ENCODE measurements around the gene MBP. TPM values are rescaled to one million over a fixed set of nuclear protein-coding genes. Genes with fewer than 3 reads are reported as not detected.

Gene MBP
- polyA plus RNA-seq, 1 donor from 2014 or later: 3.3 TPM

DNA sequence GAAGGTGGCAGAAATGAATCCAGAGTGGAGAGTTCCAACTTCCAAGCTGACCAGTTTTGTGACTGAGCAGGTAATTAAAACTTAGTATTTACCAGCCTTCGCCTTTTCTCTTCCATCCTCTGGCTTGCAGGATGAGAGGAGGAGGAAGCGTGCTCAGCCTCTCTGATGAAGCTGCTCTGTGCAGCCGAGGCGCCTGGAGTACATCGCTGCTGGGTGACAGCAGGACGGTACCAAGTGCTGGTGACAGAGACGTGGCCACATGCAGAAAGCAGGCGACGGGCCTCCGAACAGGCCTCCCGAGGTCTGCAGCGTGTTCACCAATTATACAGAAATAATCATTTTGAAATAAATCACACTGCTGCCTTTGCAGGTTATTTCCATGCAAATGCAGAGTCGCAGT, 95.0 kb downstream of the MBP start:
- H3K4me2 ChIP-seq (ENCODE audit: low read length): no peak overlapping the region
- no peaks in the 10 kb centered on the region for H3K27me3 ChIP-seq (ENCODE audit: insufficient read depth, low read depth, low read length)
- H3K9me2 ChIP-seq (ENCODE audit: insufficient read depth, low read length): no peaks in the 10 kb centered on the region
- TF ChIP-seq TAF1 (IDR thresholded peaks at IDR 0.05; ENCODE audit: low read depth) (no peak), POLR2AphosphoS5 (IDR thresholded peaks at IDR 0.05) (no peak), CTCF (IDR thresholded peaks at IDR 0.05; ENCODE audit: poor library complexity, severe bottlenecking) (no peak), RAD21 (conservative IDR thresholded peaks at IDR 0.05) (no peak), SMC3 (conservative IDR thresholded peaks at IDR 0.05; ENCODE audit: poor library complexity) (no peak), MXI1 (conservative IDR thresholded peaks at IDR 0.05; ENCODE audit: poor library complexity, severe bottlenecking) (no peak), EP300 (conservative IDR thresholded peaks at IDR 0.05; ENCODE audit: poor library complexity, severe bottlenecking) (no peak), EZH2 (IDR thresholded peaks at IDR 0.05; ENCODE audit: borderline replicate concordance, insufficient read depth, low read length, poor library complexity, severe bottlenecking) (no peak)
- TF ChIP-seq, protein P1, sequence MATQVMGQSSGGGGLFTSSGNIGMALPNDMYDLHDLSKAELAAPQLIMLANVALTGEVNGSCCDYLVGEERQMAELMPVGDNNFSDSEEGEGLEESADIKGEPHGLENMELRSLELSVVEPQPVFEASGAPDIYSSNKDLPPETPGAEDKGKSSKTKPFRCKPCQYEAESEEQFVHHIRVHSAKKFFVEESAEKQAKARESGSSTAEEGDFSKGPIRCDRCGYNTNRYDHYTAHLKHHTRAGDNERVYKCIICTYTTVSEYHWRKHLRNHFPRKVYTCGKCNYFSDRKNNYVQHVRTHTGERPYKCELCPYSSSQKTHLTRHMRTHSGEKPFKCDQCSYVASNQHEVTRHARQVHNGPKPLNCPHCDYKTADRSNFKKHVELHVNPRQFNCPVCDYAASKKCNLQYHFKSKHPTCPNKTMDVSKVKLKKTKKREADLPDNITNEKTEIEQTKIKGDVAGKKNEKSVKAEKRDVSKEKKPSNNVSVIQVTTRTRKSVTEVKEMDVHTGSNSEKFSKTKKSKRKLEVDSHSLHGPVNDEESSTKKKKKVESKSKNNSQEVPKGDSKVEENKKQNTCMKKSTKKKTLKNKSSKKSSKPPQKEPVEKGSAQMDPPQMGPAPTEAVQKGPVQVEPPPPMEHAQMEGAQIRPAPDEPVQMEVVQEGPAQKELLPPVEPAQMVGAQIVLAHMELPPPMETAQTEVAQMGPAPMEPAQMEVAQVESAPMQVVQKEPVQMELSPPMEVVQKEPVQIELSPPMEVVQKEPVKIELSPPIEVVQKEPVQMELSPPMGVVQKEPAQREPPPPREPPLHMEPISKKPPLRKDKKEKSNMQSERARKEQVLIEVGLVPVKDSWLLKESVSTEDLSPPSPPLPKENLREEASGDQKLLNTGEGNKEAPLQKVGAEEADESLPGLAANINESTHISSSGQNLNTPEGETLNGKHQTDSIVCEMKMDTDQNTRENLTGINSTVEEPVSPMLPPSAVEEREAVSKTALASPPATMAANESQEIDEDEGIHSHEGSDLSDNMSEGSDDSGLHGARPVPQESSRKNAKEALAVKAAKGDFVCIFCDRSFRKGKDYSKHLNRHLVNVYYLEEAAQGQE (IDR thresholded peaks at IDR 0.05; ENCODE audit: borderline replicate concordance): no peak
- H3K4me3 ChIP-seq (ENCODE audit: low read length): no peak overlapping the region
- H3K27ac ChIP-seq (ENCODE audit: low read length): no peak overlapping the region
- no peak overlapping the region for H3K9ac ChIP-seq (ENCODE audit: low read length)
- no peaks in the 10 kb centered on the region for H3K79me2 ChIP-seq (replicated peaks; ENCODE audit: insufficient read depth, low read length)
- H3K9me3 ChIP-seq (ENCODE audit: low read length): no peaks in the 10 kb centered on the region
- H3F3A ChIP-seq (ENCODE audit: insufficient read depth, low read length, poor library complexity, severe bottlenecking): no peaks in the 10 kb centered on the region
- H4K20me1 ChIP-seq (ENCODE audit: insufficient read depth): no peaks in the 10 kb centered on the region
- H2AFZ ChIP-seq (ENCODE audit: low read depth, low read length): no peak overlapping the region
- no peaks in the 10 kb centered on the region for H3K36me3 ChIP-seq (ENCODE audit: insufficient read depth, low read length)

GRCh38 chr18:77035380-77036187, 97.0 kb downstream of the MBP start:
- no peak overlapping the region for H3K9ac ChIP-seq (ENCODE audit: low read length)
- H3K9me3 ChIP-seq (ENCODE audit: low read length): no peaks in the 10 kb centered on the region
- no peak overlapping the region for H3K4me2 ChIP-seq (ENCODE audit: low read length)
- no peaks in the 10 kb centered on the region for H3F3A ChIP-seq (ENCODE audit: insufficient read depth, low read length, poor library complexity, severe bottlenecking)
- no peak for TF ChIP-seq EP300 (conservative IDR thresholded peaks at IDR 0.05; ENCODE audit: poor library complexity, severe bottlenecking)
- TF ChIP-seq, protein P1 (IDR thresholded peaks at IDR 0.05; ENCODE audit: borderline replicate concordance): no peak
- TF ChIP-seq MXI1 (conservative IDR thresholded peaks at IDR 0.05; ENCODE audit: poor library complexity, severe bottlenecking): no peak
- no peak for TF ChIP-seq TAF1 (IDR thresholded peaks at IDR 0.05; ENCODE audit: low read depth)
- TF ChIP-seq RAD21 (conservative IDR thresholded peaks at IDR 0.05): no peak
- TF ChIP-seq POLR2AphosphoS5 (IDR thresholded peaks at IDR 0.05): no peak
- H3K36me3 ChIP-seq (ENCODE audit: insufficient read depth, low read length): no peaks in the 10 kb centered on the region
- no peak overlapping the region for H3K27ac ChIP-seq (ENCODE audit: low read length)
- H3K4me3 ChIP-seq (ENCODE audit: low read length): no peak overlapping the region
- no peaks in the 10 kb centered on the region for H3K9me2 ChIP-seq (ENCODE audit: insufficient read depth, low read length)
- H4K20me1 ChIP-seq (ENCODE audit: insufficient read depth): no peaks in the 10 kb centered on the region
- no peaks in the 10 kb centered on the region for H3K27me3 ChIP-seq (ENCODE audit: insufficient read depth, low read depth, low read length)
- no peak overlapping the region for H2AFZ ChIP-seq (ENCODE audit: low read depth, low read length)
- H3K79me2 ChIP-seq (replicated peaks; ENCODE audit: insufficient read depth, low read length): no peaks in the 10 kb centered on the region

Data from neural cell (in vitro differentiated cells).